ENCODE data around the gene HABP4.

- TF ChIP-seq CTCF (IDR thresholded peaks at IDR 0.05) (no peak), POLR2AphosphoS5 (IDR thresholded peaks at IDR 0.05) (no peak)
Measured at GRCh38 chr9:96524764-96525163, 74.8 kb downstream of the HABP4 start.
